Measurements from ENCODE around the gene PAK6. TPM values are rescaled to one million over a fixed set of nuclear protein-coding genes. Genes with fewer than 3 reads are reported as not detected.

The PAK6 gene
- total RNA-seq, 1 experiment from 2014 or later = 0.45 TPM

DNA sequence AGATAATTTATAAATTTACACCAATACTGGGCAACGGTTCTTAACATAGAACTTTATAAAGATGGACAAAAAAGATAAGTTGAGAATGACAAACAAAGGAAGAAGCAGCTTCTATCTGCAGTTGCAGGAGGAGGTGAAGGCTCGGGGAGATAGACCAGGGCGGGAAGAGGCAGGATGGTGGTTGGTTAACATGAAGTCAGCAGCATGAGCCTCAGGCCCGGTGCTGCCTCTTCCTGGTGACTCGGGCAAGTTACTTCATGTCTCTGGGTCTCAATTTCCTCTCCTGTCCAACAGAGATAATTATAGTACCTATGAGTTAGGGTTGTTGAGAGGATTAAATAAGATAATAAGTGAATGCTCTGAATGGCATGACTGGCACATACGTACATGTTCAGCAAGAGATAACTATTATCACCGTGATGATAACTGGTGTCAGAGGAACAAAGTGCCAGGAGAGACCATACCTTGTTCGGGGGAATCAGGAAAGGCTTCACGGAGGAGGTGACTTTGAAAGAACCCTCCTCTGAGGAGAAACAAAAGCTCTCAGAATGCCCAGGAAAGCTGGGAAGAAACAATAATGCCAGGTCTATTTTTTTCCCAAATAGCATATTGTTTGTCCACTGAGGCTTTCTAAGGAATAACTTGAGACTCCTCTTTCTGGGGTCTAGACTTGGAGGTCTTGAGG lies 4.4 kb downstream of the PAK6 start:
- Histone ChIP-seq H3K79me2 (ENCODE audit: low read length) (no peaks in the 10 kb centered on the region), H3K9me2 (replicated peaks; ENCODE audit: insufficient read depth, low read length) (no peaks in the 10 kb centered on the region), H3K9me3 (ENCODE audit: low read length) (no peaks in the 10 kb centered on the region), H4K20me1 (ENCODE audit: insufficient read depth, low read depth, low read length) (no peaks in the 10 kb centered on the region), H3K9ac (ENCODE audit: low read length) (no peak overlapping the region), H3K27me3 (ENCODE audit: low read length) (no peaks in the 10 kb centered on the region), H2AFZ (ENCODE audit: low read length) (no peak overlapping the region), H3K27ac (ENCODE audit: low read length) (no peak overlapping the region), H3K36me3 (ENCODE audit: insufficient read depth, low read length) (no peaks in the 10 kb centered on the region), H3K4me2 (ENCODE audit: low read depth, low read length, poor library complexity, severe bottlenecking) (no peak overlapping the region), H3K4me1 (ENCODE audit: low read length) (peaks cover 17% of the 10 kb centered on the region), H3K4me3 (ENCODE audit: low read length) (no peak overlapping the region)
- DNase-seq = peak; percentile 44

GRCh38 chr15:40244961-40245523 lies 6.2 kb downstream of the PAK6 start:
- H3K9me3 ChIP-seq (ENCODE audit: low read length) = no peaks in the 10 kb centered on the region
- no peak overlapping the region for H3K9ac ChIP-seq (ENCODE audit: low read length)
- H4K20me1 ChIP-seq (ENCODE audit: insufficient read depth, low read depth, low read length) = no peaks in the 10 kb centered on the region

DNA sequence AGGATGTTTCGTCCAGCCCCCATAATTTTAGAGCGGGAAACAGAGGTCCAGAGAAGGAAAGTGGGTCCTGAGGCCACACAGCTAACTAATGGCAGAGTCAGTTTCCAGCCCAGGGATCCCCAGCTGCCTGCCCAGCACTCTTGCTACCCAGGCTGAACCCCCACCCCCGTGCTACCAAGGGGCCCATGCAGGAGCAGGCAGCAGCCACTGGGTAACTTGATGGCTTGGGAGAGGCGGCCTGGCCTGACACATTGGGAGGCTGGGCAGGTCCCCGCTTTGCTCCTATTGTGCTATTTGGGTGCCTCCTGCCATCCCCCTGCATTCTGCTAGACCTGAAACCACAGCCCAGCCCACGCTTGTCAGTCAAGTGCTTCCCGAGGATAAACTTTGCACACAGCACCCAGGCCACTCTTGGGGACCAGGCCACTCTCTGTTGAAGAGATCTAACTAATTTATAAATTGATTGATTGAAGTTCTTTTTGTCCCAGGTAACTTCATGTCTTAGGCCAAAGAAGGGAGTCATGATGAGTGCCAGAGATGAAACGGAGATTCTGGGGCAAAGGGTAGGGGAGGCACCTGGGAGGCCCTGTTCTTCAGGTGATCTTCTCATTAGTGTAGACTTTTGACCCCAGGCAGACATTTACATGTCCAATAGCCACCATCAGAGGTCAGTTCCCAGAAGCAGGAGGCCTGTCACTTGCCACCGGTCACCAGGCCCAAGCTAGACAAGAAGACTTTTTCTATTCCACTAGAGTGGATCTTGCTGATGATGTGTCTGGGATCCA lies 7.0 kb downstream of the PAK6 start:
- Histone ChIP-seq H2AFZ (ENCODE audit: low read length) (no peak overlapping the region), H3K4me3 (ENCODE audit: low read length) (no peak overlapping the region), H3K9me2 (replicated peaks; ENCODE audit: insufficient read depth, low read length) (no peaks in the 10 kb centered on the region), H3K36me3 (ENCODE audit: insufficient read depth, low read length) (no peaks in the 10 kb centered on the region), H3K4me1 (ENCODE audit: low read length) (no peaks in the 10 kb centered on the region), H3K79me2 (ENCODE audit: low read length) (no peaks in the 10 kb centered on the region), H4K20me1 (ENCODE audit: insufficient read depth, low read depth, low read length) (no peaks in the 10 kb centered on the region), H3K9me3 (ENCODE audit: low read length) (no peaks in the 10 kb centered on the region), H3K4me2 (ENCODE audit: low read depth, low read length, poor library complexity, severe bottlenecking) (no peak overlapping the region), H3K9ac (ENCODE audit: low read length) (no peak overlapping the region), H3K27me3 (ENCODE audit: low read length) (no peaks in the 10 kb centered on the region), H3K27ac (ENCODE audit: low read length) (no peak overlapping the region)
- DNase-seq = no peak

More at GRCh38 chr15:40244961-40245523, 6.2 kb downstream of the PAK6 start:
- Histone ChIP-seq H3K4me2 (ENCODE audit: low read depth, low read length, poor library complexity, severe bottlenecking) (no peak overlapping the region), H3K9me2 (replicated peaks; ENCODE audit: insufficient read depth, low read length) (no peaks in the 10 kb centered on the region), H3K36me3 (ENCODE audit: insufficient read depth, low read length) (no peaks in the 10 kb centered on the region), H3K27me3 (ENCODE audit: low read length) (no peaks in the 10 kb centered on the region), H3K4me3 (ENCODE audit: low read length) (no peak overlapping the region), H2AFZ (ENCODE audit: low read length) (no peak overlapping the region), H3K79me2 (ENCODE audit: low read length) (no peaks in the 10 kb centered on the region), H3K27ac (ENCODE audit: low read length) (no peak overlapping the region), H3K4me1 (ENCODE audit: low read length) (no peaks in the 10 kb centered on the region; the same call in 1 of the 2 replicates)
- no peak for DNase-seq

- Histone ChIP-seq H3K27ac (ENCODE audit: low read length) (no peak overlapping the region), H3K4me2 (ENCODE audit: low read depth, low read length, poor library complexity, severe bottlenecking) (no peak overlapping the region), H3K9ac (ENCODE audit: low read length) (no peak overlapping the region), H3K4me3 (ENCODE audit: low read length) (no peak overlapping the region), H3K36me3 (ENCODE audit: insufficient read depth, low read length) (no peaks in the 10 kb centered on the region), H3K9me2 (replicated peaks; ENCODE audit: insufficient read depth, low read length) (no peaks in the 10 kb centered on the region), H3K9me3 (ENCODE audit: low read length) (no peaks in the 10 kb centered on the region), H3K4me1 (ENCODE audit: low read length) (no peaks in the 10 kb centered on the region), H4K20me1 (ENCODE audit: insufficient read depth, low read depth, low read length) (no peaks in the 10 kb centered on the region), H2AFZ (ENCODE audit: low read length) (no peak overlapping the region), H3K27me3 (ENCODE audit: low read length) (no peaks in the 10 kb centered on the region), H3K79me2 (ENCODE audit: low read length) (no peaks in the 10 kb centered on the region)
- no peak for DNase-seq
These were observed 7.8 kb downstream of the PAK6 start for GRCh38 chr15:40246496-40247280.

- Histone ChIP-seq H3K4me3 (ENCODE audit: low read length) (no peak overlapping the region), H3K9me3 (ENCODE audit: low read length) (no peaks in the 10 kb centered on the region), H3K27ac (ENCODE audit: low read length) (no peak overlapping the region), H3K4me1 (ENCODE audit: low read length) (no peaks in the 10 kb centered on the region), H3K9me2 (replicated peaks; ENCODE audit: insufficient read depth, low read length) (no peaks in the 10 kb centered on the region), H3K36me3 (ENCODE audit: insufficient read depth, low read length) (no peaks in the 10 kb centered on the region), H3K79me2 (ENCODE audit: low read length) (no peaks in the 10 kb centered on the region), H3K4me2 (ENCODE audit: low read depth, low read length, poor library complexity, severe bottlenecking) (no peak overlapping the region), H4K20me1 (ENCODE audit: insufficient read depth, low read depth, low read length) (no peaks in the 10 kb centered on the region), H3K27me3 (ENCODE audit: low read length) (no peaks in the 10 kb centered on the region), H3K9ac (ENCODE audit: low read length) (no peak overlapping the region), H2AFZ (ENCODE audit: low read length) (no peak overlapping the region)
- DNase-seq = no peak
These were observed 8.6 kb downstream of the PAK6 start for GRCh38 chr15:40247406-40247971.

DNA sequence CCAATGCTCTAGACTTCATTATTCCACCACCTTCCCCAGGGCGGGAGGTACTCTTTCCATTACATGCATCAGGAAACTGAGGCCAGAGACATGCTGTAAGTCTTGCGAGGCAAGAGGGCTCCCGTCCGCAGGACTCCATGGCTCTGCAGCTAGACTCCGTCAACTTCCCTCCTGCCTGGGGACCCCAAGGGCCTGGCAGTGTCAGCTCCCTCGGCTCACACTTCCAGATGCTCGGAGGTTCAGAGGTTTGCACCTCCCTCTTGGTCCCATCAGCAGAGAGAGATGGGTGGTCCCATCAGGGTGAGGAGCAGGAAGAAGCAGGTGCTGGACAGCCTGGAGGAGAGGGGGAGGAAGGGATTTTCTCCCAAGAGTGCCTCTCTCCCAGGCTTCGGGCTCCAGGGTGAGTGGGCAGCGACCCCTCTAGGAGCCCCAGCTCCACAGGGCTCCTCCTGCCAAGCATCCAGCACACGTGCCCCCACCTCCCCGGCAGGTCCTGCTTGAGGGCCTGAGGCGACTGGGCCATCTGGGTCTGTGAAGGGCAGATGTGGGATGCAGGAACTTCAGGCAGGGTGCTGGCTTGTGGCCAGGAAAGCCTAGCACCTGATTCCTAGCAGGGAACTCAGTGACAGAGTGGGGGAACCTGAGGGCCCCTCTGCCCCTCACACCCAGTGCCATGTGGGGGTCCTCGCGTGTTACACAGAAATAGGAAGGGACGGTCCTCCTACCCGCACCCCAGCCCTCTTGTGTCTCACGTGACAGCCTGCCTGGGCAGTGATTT lies 9.3 kb downstream of the PAK6 start:
- H3K4me2 ChIP-seq (ENCODE audit: low read depth, low read length, poor library complexity, severe bottlenecking) = no peak overlapping the region
- no peaks in the 10 kb centered on the region for H3K9me3 ChIP-seq (ENCODE audit: low read length)
- no peak overlapping the region for H2AFZ ChIP-seq (ENCODE audit: low read length)
- no peaks in the 10 kb centered on the region for H3K79me2 ChIP-seq (ENCODE audit: low read length)
- no peaks in the 10 kb centered on the region for H3K27me3 ChIP-seq (ENCODE audit: low read length)
- no peaks in the 10 kb centered on the region for H3K4me1 ChIP-seq (ENCODE audit: low read length)
- H3K27ac ChIP-seq (ENCODE audit: low read length) = no peak overlapping the region
- H3K9me2 ChIP-seq (replicated peaks; ENCODE audit: insufficient read depth, low read length) = no peaks in the 10 kb centered on the region
- no peaks in the 10 kb centered on the region for H4K20me1 ChIP-seq (ENCODE audit: insufficient read depth, low read depth, low read length)
- no peaks in the 10 kb centered on the region for H3K36me3 ChIP-seq (ENCODE audit: insufficient read depth, low read length)
- DNase-seq = no peak
- H3K4me3 ChIP-seq (ENCODE audit: low read length) = no peak overlapping the region
- no peak overlapping the region for H3K9ac ChIP-seq (ENCODE audit: low read length)

DNA sequence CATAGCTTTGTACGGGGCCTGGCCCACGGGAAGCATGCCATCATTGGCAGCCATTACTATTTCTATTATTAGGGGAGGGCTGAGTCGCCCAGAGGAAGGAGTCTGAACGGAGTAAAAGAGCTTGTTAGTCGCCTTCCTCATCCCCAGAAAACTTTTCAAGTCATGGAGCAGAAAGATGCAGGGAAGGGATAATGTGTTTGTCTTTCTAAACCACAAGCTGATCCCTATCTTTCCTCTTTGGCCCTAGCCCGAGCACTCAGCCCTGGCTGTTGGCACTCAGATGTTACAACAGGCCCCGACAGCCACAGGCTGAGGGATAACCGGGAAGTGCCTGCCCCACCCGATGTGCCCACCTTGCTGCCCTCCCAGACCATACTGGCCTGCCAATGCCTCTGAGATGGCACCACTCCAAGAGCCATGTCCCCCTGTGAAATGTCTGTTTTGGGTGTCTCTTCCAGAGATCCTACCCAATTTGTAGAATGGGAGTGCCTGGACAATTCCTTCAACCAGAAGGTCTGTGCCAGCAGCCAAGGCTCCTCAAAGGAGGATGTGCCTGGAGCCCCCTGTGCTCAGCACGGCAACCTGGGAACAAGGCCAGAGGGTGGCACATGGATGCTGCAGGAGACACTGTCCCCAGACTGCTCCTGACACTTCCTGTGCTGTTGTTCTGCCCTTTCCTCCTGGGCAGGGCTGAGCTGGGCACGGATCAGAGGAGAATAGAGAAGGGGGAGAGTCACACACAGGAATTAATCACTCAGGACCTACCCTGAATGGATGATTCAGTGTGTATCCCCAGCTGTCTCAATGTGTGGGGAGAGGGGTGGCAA lies 10.8 kb downstream of the PAK6 start:
- no peaks in the 10 kb centered on the region for H4K20me1 ChIP-seq (ENCODE audit: insufficient read depth, low read depth, low read length)
- no peaks in the 10 kb centered on the region for H3K9me3 ChIP-seq (ENCODE audit: low read length)
- no peaks in the 10 kb centered on the region for H3K27me3 ChIP-seq (ENCODE audit: low read length)
- H2AFZ ChIP-seq (ENCODE audit: low read length) = no peak overlapping the region
- no peak overlapping the region for H3K9ac ChIP-seq (ENCODE audit: low read length)
- DNase-seq = no peak
- H3K4me3 ChIP-seq (ENCODE audit: low read length) = no peak overlapping the region
- H3K9me2 ChIP-seq (replicated peaks; ENCODE audit: insufficient read depth, low read length) = no peaks in the 10 kb centered on the region
- no peaks in the 10 kb centered on the region for H3K36me3 ChIP-seq (ENCODE audit: insufficient read depth, low read length)
- H3K4me2 ChIP-seq (ENCODE audit: low read depth, low read length, poor library complexity, severe bottlenecking) = no peak overlapping the region
- no peaks in the 10 kb centered on the region for H3K4me1 ChIP-seq (ENCODE audit: low read length)
- no peak overlapping the region for H3K27ac ChIP-seq (ENCODE audit: low read length)
- H3K79me2 ChIP-seq (ENCODE audit: low read length) = no peaks in the 10 kb centered on the region
